Stimulated activated effector memory CD8-positive, alpha-beta T cell treated with anti-CD3 and anti-CD28 coated beads, Interleukin-12 subunit alpha, Interleukin-12 subunit beta, amount 100 ng/mL, for 72 hours (primary cell): ENCODE measurements around the gene TMEM176B.
A peak's percentile ranks its signal among the peaks of the same experiment; 100 is the strongest.
"Not testable (repeated sequence)": the region's sequence is repeated elsewhere in the genome, so short reads cannot be mapped to it uniquely, and the experiment has no call there.

Experiments used
- ATAC-seq: fragments of 150-1000 bp; cut with Tn5 transposase; 2 replicates; pipeline ENCODE4 v1.10.0; 2021
- DNase-seq, 2 donors: peaks; one replicate each; pipeline ENCODE4 v3.0.0; 2021 to 2022; ENCODE audit warnings: low spot score in 2 of 2
- H3K27ac Mint-ChIP-seq: one replicate; pipeline ENCODE4 v1.8.0; 2022; ENCODE audit warnings: mild to moderate bottlenecking, mixed read lengths
- H3K36me3 Mint-ChIP-seq: one replicate; pipeline ENCODE4 v1.8.0; 2022; ENCODE audit warnings: mild to moderate bottlenecking, mixed read lengths
- H3K4me1 Mint-ChIP-seq: one replicate; pipeline ENCODE4 v1.8.0; 2022; ENCODE audit warnings: mixed read lengths
- H3K4me3 Mint-ChIP-seq: one replicate; pipeline ENCODE4 v1.8.0; 2022; ENCODE audit warnings: mild to moderate bottlenecking, mixed read lengths
- H3K9me3 Mint-ChIP-seq: one replicate; pipeline ENCODE4 v1.8.0; 2022; ENCODE audit warnings: mixed read lengths

TMEM176B gene

DNA sequence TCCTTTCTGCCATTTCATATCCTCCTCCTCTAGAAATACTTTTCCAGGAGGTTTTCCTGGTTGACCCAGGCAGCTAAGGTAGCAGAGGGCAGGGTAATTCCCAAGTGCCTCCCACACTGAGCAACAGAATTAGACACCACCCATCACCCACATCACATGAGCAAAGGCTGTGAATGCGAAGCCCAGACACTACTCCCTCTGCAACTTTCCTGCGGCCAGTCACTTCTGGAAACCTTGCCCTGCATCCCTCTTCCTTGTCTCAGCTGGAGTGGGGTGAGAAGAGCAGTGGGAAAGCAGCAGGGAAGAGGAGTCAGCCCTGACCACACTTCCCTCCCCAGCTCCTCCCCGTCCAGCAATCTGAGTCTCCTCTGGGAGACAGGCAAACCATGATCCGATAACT lies 15.2 kb downstream of the TMEM176B start:
- Mint-ChIP-seq H3K4me1 (no peaks in the 10 kb centered on the region), H3K9me3 (no peaks in the 10 kb centered on the region), H3K36me3 (no peaks in the 10 kb centered on the region), H3K27ac (no peak overlapping the region), H3K4me3 (no peak overlapping the region)
- no peak for DNase-seq
- no peak for ATAC-seq

DNA sequence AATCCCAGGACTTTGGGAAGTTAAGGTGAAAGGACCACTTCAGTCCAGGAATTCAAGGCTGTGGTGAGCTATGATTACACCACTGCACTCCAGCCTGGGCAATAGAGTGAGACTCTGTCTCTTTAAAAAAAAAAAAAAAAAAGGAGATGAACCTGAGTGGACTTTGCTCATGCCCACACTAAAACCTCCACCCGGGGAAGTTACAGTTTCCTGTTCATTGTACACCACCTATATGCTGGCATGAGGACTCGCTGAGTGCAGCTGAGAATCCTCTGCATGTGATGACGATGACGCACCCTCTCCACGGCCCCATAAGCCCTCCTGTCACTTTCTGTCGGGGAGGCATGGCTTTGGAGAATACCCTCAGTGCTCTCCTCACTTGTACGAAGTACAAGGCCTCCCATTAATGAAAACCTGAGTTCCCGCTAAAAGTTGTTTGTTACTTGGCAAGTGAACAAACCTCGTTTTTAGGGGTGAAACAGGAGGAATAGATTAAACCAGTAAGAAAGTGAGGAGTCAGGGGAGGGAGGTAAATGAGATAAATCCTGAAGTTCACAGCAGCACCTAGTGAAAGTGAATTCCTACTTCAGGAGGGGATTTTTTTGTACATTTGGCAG lies 15.9 kb downstream of the TMEM176B start:
- Mint-ChIP-seq H3K4me3 (no peak overlapping the region), H3K9me3 (no peaks in the 10 kb centered on the region), H3K36me3 (no peaks in the 10 kb centered on the region), H3K27ac (no peak overlapping the region), H3K4me1 (no peaks in the 10 kb centered on the region)
- ATAC-seq (no peak), DNase-seq (no peak)

DNA sequence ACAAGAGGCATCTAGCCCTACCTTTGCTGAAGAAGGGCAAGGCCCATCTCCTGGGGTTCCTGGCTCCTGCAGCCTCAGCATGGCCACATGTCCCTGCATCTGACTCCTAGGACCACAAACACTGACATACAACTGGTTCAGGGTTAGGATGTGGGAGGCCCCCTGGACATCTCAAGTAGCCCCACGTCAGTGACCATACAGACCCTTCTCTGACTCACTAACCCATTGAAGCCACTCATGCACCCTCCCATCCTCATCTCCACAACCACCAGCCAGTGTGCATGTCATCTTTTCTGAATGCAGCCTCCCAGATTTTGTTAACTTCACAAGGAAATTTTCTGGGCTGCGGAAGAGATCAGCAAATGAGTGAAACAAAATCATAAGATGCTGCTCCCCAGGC lies 18.2 kb downstream of the TMEM176B start:
- Mint-ChIP-seq H3K27ac (no peak overlapping the region), H3K36me3 (no peaks in the 10 kb centered on the region), H3K4me3 (no peak overlapping the region), H3K9me3 (no peaks in the 10 kb centered on the region), H3K4me1 (no peaks in the 10 kb centered on the region)
- DNase-seq (no peak), ATAC-seq (no peak)

DNA sequence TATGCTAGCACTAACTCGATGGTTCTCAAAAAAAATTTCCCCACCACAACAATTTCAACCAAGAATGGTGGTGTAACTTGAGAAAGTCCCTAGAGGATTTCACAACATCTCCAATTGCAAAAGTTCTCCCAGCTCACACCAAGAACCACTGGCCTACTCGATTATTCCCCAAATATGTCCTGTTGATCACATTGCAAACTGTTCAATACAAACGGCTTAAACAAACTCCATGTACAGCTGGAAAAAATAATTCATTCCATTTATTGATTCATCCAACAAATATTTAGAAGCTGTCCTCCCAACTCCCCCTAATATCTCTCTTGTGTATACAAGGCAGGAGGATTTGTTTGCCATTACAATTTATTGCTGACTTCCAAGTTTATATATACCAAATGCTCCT lies 19.1 kb downstream of the TMEM176B start:
- H3K36me3 Mint-ChIP-seq = no peaks in the 10 kb centered on the region
- no peaks in the 10 kb centered on the region for H3K4me1 Mint-ChIP-seq

DNA sequence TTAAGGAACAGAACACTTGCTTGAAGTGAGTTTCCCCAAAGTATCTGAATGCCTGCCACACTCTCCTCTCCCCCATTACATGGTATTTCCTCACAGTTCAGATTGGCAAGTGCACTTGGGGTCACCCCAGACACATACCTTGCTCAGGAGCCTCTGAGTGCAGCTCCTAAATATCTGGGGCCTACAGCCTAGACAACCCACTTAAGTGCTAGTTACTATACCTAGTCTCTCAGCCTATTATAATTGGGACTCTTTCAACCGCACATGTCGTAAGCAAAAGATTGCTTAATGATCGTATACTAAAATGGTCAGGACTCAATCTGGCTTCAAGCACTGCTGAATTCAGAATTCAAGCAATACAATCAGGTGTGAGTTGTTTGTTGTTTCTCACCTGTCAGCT lies 19.9 kb downstream of the TMEM176B start:
- no peaks in the 10 kb centered on the region for H3K36me3 Mint-ChIP-seq
- H3K27ac Mint-ChIP-seq = no peak overlapping the region
- ATAC-seq (no peak), DNase-seq (no peak)
- H3K4me3 Mint-ChIP-seq = no peak overlapping the region
- no peaks in the 10 kb centered on the region for H3K4me1 Mint-ChIP-seq
- H3K9me3 Mint-ChIP-seq = no peaks in the 10 kb centered on the region

More for the DNA sequence above, 19.1 kb downstream of the TMEM176B start:
- Mint-ChIP-seq H3K27ac (no peak overlapping the region), H3K9me3 (no peaks in the 10 kb centered on the region), H3K4me3 (no peak overlapping the region)
- ATAC-seq (no peak), DNase-seq (no peak)

DNA sequence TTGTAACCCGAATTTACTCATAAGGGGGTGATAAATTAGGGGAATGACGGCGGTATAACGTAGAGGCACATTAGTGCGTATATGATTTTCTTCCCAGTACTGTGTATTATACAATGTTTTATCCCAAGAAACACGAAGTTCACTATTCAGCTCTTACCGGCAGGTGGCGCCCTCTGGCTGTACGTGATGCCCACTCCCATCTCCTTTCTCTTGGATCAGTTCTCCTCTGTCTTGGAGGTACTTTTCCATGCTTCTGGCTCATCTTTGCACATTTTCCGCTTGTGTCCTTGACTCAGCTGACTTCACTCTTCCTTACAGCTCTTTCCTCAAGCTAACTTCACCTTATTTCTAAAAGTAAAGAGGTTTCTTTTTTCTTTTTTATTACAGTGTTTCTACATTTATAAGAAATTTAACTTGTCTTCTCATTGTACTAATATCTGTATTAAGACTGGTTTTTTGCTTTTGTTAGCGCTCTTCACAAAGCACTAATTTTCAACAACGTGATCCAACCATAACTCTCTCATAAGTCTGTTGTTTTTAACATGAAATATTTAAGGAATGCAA lies 21.3 kb downstream of the TMEM176B start:
- H3K36me3 Mint-ChIP-seq = no peaks in the 10 kb centered on the region

DNA sequence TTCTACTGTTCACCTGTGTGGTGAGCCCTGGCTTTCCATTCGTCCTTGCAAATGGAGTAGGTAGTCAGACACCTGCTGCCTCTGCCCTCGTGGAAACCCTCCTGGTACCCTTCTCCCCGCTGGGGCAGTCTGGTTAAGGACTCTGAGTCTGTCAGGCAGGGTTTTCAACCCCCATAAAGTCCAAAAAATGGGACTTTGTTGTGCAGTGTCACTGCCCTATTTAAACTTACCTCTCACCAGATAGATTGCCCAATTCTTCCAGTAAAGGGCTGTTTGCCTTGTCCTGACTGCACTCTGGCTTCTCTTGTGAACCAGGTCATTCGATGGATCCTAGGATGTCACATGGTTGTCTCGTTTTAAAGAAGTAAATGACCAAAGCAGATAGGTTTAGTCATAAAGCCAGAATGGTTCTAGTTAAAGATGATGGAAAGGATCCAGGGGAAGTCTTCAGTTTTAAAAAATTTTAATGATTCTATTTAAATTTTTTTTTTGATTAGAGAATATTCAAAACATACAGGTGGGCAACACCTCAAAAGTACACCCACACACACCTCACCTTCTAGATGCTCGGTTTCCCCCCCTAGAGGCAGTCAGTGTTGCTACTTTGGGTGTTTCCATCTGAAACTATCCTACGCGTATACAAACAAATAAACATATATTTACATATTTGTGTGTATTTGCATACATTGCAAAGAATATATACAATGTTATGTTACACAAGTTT lies 22.0 kb downstream of the TMEM176B start:
- no peak overlapping the region for H3K4me3 Mint-ChIP-seq
- no peaks in the 10 kb centered on the region for H3K36me3 Mint-ChIP-seq

More for the DNA sequence above, 21.3 kb downstream of the TMEM176B start:
- Mint-ChIP-seq H3K9me3 (peaks cover 2% of the 10 kb centered on the region), H3K27ac (no peak overlapping the region), H3K4me1 (no peaks in the 10 kb centered on the region), H3K4me3 (no peak overlapping the region)
- DNase-seq (peak; percentile 64 to 85), ATAC-seq (peak; percentile 57)

DNA sequence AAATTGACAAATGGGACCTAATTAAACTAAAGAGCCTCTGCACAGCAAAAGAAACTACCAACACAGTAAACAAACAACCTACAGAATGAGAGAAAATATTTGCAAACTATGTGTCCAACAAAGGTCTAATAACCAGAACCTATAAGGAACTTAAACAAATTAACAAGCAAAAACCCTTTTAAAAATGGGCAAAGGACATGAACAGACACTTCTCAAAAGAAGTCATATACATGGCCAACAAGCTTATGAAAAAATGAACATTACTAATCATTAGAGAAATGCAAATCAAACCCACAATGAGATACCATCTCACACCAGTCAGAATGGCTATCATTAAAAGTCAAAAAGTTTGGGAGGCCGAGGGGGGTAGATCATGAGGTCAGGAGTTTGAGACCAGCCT lies 26.0 kb downstream of the TMEM176B start:
- H3K4me1 Mint-ChIP-seq, H3K4me3 Mint-ChIP-seq, H3K9me3 Mint-ChIP-seq, H3K36me3 Mint-ChIP-seq, H3K27ac Mint-ChIP-seq, DNase-seq, ATAC-seq: not testable (repeated sequence)

More for the DNA sequence above, 22.0 kb downstream of the TMEM176B start:
- DNase-seq (no peak), ATAC-seq (no peak)
- Mint-ChIP-seq H3K4me1 (no peaks in the 10 kb centered on the region), H3K27ac (no peak overlapping the region), H3K9me3 (peaks cover 6% of the 10 kb centered on the region)

DNA sequence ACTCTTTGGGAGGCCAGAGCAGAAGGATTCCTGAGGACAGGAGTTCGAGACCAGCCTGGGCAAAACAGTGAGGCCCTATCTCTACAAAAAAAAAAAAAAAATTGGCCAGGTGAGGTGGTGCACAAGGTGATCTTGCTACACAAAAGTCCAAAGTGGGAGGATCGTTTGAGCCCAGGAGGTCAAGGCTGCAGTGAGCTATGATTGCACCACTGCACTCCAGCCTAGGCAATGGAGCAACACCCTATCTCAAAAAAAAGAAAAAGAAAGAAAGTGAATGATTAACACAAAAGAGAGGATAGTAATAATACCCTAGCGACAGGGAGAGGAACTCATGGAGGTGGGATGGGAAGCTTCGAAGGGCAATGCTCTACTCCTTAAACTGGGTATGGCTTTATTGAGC lies 30.4 kb downstream of the TMEM176B start:
- no peak overlapping the region for H3K27ac Mint-ChIP-seq
- H3K36me3 Mint-ChIP-seq = no peaks in the 10 kb centered on the region
- peaks cover 8% of the 10 kb centered on the region for H3K9me3 Mint-ChIP-seq
- ATAC-seq = no peak
- no peak for DNase-seq
- H3K4me3 Mint-ChIP-seq = no peak overlapping the region
- H3K4me1 Mint-ChIP-seq = no peaks in the 10 kb centered on the region

DNA sequence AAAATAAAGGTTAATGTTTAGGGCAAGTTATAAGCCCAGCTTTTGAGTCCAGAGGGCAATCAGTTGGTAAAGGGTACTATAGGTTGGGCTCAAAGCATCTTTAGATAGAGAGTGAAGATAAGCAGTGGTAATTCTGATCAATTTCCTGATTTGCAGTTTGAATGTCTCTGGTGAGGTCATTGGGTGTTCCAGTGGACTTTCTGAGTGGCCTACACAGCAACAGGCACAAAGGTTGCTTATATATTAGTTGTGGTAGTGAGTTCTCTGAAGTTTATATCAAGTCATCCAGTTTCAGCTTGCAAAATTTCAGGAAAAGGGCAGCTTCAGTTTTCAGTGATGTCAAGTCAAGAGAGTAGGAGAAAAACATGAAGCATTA lies 33.8 kb downstream of the TMEM176B start:
- no peak overlapping the region for H3K4me3 Mint-ChIP-seq
- ATAC-seq = no peak
- H3K36me3 Mint-ChIP-seq = no peaks in the 10 kb centered on the region
- no peak overlapping the region for H3K27ac Mint-ChIP-seq
- no peaks in the 10 kb centered on the region for H3K4me1 Mint-ChIP-seq
- no peaks in the 10 kb centered on the region for H3K9me3 Mint-ChIP-seq
- no peak for DNase-seq

DNA sequence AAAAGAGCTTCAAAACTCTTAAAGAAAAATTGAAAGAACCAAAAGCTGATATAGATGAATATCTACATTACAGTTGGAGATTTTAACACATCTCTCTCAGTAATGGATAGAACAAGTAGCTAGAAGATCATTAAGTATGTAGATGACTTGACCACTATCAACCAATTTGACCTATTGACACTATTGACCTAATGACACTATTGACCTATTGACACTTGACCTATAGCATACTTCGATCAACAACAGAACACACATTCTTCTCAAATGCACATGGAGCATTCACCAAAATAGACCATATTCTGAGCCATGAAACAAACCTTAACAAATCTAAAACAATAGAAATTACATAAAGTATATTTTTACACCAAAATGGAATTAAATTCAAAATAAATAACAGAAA lies 40.7 kb downstream of the TMEM176B start:
- H3K27ac Mint-ChIP-seq = no peak overlapping the region
- H3K4me1 Mint-ChIP-seq = peaks cover 25% of the 10 kb centered on the region
- no peak overlapping the region for H3K4me3 Mint-ChIP-seq
- H3K36me3 Mint-ChIP-seq = peaks cover 7% of the 10 kb centered on the region
- ATAC-seq (no peak), DNase-seq (no peak)
- H3K9me3 Mint-ChIP-seq = no peaks in the 10 kb centered on the region

DNA sequence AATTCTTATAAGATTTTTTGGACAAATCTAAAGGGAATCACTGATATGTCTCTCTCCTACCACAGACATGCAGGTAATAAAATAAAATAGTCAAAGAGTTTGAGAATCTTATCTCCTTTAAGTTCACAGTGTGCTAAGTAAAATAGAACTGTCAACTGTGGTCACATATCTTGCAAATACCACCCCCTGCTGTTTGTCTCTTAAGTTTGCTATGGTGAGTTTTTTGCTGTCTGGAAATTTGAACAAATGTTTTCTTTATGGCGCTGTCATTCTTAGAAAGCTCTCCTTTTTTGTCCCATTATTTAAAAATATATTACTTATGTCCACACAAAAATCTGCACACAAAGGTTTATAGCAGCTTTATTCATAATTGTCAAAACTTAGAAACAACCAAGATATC lies 43.3 kb downstream of the TMEM176B start:
- H3K9me3 Mint-ChIP-seq = peaks cover 2% of the 10 kb centered on the region
- peaks cover 7% of the 10 kb centered on the region for H3K36me3 Mint-ChIP-seq
- ATAC-seq (no peak), DNase-seq (no peak)
- peaks cover 40% of the 10 kb centered on the region for H3K4me1 Mint-ChIP-seq
- peak overlapping the region; percentile 41 for H3K4me3 Mint-ChIP-seq
- H3K27ac Mint-ChIP-seq = peak overlapping the region; percentile 99

DNA sequence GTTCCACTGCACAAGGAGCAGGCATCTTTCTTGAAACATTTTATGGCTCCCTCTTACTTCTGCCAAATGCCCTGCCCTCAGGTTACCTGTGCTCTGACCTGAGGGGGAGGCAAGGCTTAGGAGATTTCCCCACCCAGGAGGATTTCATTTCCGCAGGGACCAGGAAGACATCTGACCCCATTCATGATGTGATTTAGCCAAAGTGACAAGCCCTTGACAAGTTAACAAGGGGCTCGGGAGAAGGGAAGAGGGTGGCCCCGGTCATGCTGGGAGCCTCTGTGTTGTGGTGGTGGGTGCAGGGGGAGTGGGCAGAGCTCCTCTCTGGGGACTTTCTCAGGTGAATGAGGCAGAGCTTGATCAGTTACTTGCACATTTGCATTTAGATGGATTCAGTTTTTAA lies 44.0 kb downstream of the TMEM176B start:
- Mint-ChIP-seq H3K27ac (peak overlapping the region; percentile 99), H3K4me3 (peak overlapping the region; percentile 41), H3K4me1 (peaks cover 40% of the 10 kb centered on the region), H3K9me3 (peaks cover 2% of the 10 kb centered on the region), H3K36me3 (peaks cover 7% of the 10 kb centered on the region)
- ATAC-seq (no peak), DNase-seq (no peak)

DNA sequence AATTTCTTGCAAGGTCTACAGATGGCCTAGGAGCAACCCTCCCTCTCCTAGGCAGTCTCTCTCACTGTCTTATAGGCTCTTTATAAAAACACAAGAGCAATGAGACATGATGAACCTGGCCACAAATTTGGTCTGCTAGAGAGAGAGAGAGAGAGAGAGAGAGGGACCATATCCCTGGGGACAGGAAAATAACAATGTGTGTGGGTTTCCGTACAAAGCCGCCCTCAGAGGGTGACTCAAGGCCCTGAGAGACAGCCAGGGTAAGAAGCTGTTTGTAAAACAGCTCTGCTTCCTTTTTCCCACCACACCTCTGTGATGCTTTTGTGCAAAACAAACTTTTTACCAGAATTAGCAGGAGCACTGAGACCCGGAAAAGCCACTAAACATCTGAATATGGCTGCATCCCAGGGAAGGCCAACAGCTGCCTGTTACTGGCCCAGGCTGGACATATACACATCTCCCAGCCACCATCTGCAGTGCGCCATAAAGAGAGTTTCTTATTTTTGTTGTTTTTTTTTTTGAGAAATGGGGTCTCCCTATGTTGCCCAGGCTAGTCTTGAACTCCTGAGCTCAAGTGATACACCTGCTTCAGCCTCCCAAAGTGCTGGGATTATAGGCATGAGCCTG lies 44.6 kb downstream of the TMEM176B start:
- Mint-ChIP-seq H3K27ac (peak overlapping the region; percentile 99), H3K4me1 (peaks cover 41% of the 10 kb centered on the region), H3K36me3 (peaks cover 7% of the 10 kb centered on the region), H3K9me3 (peaks cover 2% of the 10 kb centered on the region), H3K4me3 (peak overlapping the region; percentile 41)
- DNase-seq (peak in 1 of 2 donors; percentile 79), ATAC-seq (peak; percentile 91)

DNA sequence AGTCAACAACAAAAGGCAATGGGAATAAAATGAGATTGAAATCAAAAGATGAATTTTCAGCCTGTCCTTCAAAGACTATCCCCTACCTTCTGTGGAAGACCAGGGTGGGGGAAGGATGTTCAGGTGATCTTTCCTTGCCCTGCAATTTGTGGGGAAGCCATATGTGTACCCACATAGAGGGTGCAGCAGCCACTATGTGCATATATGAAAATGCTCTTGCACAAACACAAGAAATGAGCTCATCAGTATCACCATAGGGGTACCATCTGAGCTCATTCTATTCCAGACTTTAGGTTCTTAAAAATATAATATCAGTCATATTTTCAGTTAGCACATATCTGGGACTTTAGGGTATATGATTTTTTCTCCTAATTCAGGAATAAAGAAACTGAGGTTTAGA lies 45.2 kb downstream of the TMEM176B start:
- peak; percentile 69 for ATAC-seq
- no peak for DNase-seq
- H3K9me3 Mint-ChIP-seq = peaks cover 2% of the 10 kb centered on the region
- peak overlapping the region; percentile 99 for H3K27ac Mint-ChIP-seq
- H3K4me1 Mint-ChIP-seq = peaks cover 48% of the 10 kb centered on the region
- H3K4me3 Mint-ChIP-seq = peak overlapping the region; percentile 41
- H3K36me3 Mint-ChIP-seq = peaks cover 7% of the 10 kb centered on the region
